Spleen (tissue), 7 donors: ENCODE results near the gene ACR.
A peak's percentile ranks its signal among the peaks of the same experiment; 100 is the strongest.

Source experiments
- CTCF ChIP-seq, 11 experiments: fragments of 200-600 bp in 7 of 11; fragments of 450-650 bp in 4 of 11; sonication (generic) in 4 of 11; IDR thresholded peaks in 8 of 11; conservative IDR thresholded peaks in 3 of 11; 1 replicate in 7 of 11; 2 replicates in 4 of 11; pipeline versions ENCODE4 v1.4.0 to v1.8.0; 2016 to 2021; ENCODE audit warnings: antibody characterized with exemption in 11 of 11, inconsistent platforms in 4 of 11, mild to moderate bottlenecking in 1 of 11
- POLR2AphosphoS5 ChIP-seq, 3 donors: sonication (generic); formaldehyde crosslinking; IDR thresholded peaks; one replicate each; pipeline ENCODE4 v1.5.1; 2017; ENCODE audit warnings: antibody characterized with exemption in 3 of 3
- donor health status: DM: no; HTN: no; CAD: no; lungs with moderate emphysema.
- donor health status: DM: no; HTN: no; CAD: no.
- donor health status: DM: no; HTN: no; CAD: no.

- TF ChIP-seq CTCF (IDR thresholded peaks at IDR 0.05 in 8 of 11, conservative IDR thresholded peaks at IDR 0.05 in 3 of 11) (no peak), POLR2AphosphoS5 (IDR thresholded peaks at IDR 0.05) (peak in 1 of 3 donors; percentile 38)
Measured at GRCh38 chr22:50688448-50688847, 49.6 kb upstream of the ACR start.
